Activated T-helper 2 cell treated with anti-CD3 and anti-CD28 coated beads, Interferon-gamma antibody, Interleukin-2, Interleukin-4, amounts not matched to agents 10 μg/mL and 5 μg/mL and 100 μg/mL, durations not matched to agents 14 hours and 24 hours and 36 hours (primary cell): ENCODE measurements around the gene PRPF40A. TPM values are rescaled to one million over a fixed set of nuclear protein-coding genes. Genes with fewer than 3 reads are reported as not detected.
"Not testable (repeated sequence)": the region's sequence is repeated elsewhere in the genome, so short reads cannot be mapped to it uniquely, and the experiment has no call there.

Source experiments
- DNase-seq: peaks from one replicate; pipeline ENCODE4 v3.0.0; 2021; ENCODE audit warnings: low spot score
- H3K27ac Mint-ChIP-seq: one replicate; pipeline ENCODE4 v1.8.0; 2021; ENCODE audit warnings: mixed read lengths
- H3K27me3 Mint-ChIP-seq: one replicate; pipeline ENCODE4 v1.8.0; 2021; ENCODE audit warnings: low read depth, mixed read lengths
- H3K36me3 Mint-ChIP-seq: one replicate; pipeline ENCODE4 v1.8.0; 2021; ENCODE audit warnings: low read depth, mixed read lengths
- H3K4me1 Mint-ChIP-seq: one replicate; pipeline ENCODE4 v1.8.0; 2021; ENCODE audit warnings: low read depth, mixed read lengths
- H3K4me3 Mint-ChIP-seq: one replicate; pipeline ENCODE4 v1.8.0; 2021; ENCODE audit warnings: low read depth, mild to moderate bottlenecking, moderate library complexity, mixed read lengths
- H3K9me3 Mint-ChIP-seq: one replicate; pipeline ENCODE4 v1.8.0; 2021; ENCODE audit warnings: mixed read lengths
- intact Hi-C: fragments of 100-400 bp; cut with micrococcal nuclease; formaldehyde crosslinking; loops from one replicate; pipeline ENCODE4 v1.15.1; 2023
- total RNA-seq: library from RNA; stranded (reverse); gene quantifications from 2 replicates; pipeline ENCODE4 v1.2.3, GENCODE V29; 2022

The PRPF40A gene
- total RNA-seq, 1 donor from 2014 or later = 144 TPM

DNA sequence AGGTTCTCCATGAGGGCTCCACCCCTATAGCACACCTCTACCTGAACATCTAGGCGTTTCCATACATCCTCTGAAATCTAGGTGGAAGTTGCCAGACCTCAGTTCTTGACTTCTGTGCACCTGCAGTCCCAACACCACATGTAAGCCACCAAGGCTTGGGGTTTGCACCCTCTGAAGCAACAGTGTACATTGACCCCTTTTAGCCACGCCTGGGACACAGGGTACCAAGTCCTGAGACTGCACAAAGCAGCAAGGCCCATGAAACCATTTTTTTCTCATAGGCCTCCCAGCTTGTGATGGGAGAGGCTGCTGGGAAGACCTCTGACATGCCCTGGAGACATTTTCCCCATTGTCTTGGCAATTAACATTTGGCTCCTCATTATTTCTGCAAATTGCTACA is 21.2 kb upstream of the PRPF40A start:
- Mint-ChIP-seq H3K4me3 (no peak overlapping the region), H3K27me3 (no peaks in the 10 kb centered on the region), H3K4me1 (peaks cover 1% of the 10 kb centered on the region), H3K36me3 (peaks cover 49% of the 10 kb centered on the region), H3K27ac (no peak overlapping the region), H3K9me3 (no peaks in the 10 kb centered on the region)
- intact Hi-C loops = no loop called here
- no peak for DNase-seq

DNA sequence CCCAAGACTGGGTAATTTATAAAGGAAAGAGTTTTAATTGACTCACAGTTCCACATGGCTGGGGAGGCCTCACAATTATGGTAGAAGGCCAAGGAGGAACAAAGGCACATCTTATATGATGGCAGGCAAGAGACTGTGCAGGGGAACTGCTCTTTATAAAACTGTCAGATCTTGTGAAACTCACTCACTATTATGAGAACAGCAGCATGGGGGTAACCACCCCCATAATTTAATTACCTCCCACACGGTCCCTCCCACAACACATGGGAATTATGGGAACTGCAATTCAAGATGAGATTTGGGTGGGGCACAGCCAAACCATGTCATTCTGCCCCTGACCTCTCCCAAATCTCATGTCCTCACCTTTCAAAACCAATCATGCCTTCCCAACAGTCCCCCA is 20.2 kb upstream of the PRPF40A start:
- H3K4me1 Mint-ChIP-seq, DNase-seq, H3K27ac Mint-ChIP-seq, intact Hi-C loops, H3K27me3 Mint-ChIP-seq, H3K4me3 Mint-ChIP-seq, H3K9me3 Mint-ChIP-seq: not testable (repeated sequence)
- peaks cover 49% of the 10 kb centered on the region for H3K36me3 Mint-ChIP-seq

DNA sequence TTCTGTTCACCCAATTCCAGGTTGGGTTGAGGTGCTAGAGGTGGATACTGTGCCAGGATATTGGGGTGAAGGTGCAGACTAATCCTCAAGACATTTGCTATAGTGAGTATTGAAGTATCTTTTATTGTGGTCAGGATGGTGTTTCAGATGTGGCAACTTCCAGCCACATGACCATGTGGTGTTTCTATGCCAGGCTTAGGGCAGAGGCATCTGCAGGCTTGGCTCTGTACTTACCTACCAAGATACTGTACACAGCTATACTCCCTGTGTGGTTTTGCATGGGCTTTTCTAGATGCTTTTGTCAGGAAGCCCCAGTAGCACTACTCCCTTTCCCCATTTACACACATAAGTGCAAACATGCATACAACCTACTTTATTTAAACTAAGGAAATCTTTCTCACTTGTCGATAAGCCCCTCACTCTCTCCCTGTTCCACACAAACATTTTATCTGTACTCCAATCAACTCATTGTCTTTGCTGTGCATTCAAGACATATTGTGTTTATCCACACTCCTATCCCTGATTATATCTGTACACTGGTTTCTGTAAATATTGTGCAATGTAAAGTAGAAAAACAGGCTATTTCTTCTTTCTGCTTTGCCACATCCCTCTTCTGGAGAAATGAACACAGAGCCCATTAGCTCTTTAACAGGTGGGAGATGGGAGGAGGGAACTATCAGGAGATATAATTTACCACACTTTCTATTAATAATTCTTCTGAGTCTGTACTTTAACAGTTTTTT is 13.5 kb upstream of the PRPF40A start:
- peaks cover 17% of the 10 kb centered on the region for H3K36me3 Mint-ChIP-seq
- no peaks in the 10 kb centered on the region for H3K9me3 Mint-ChIP-seq
- no peaks in the 10 kb centered on the region for H3K27me3 Mint-ChIP-seq
- H3K27ac Mint-ChIP-seq = no peak overlapping the region
- intact Hi-C loops = no loop called here
- no peak overlapping the region for H3K4me3 Mint-ChIP-seq
- peaks cover 25% of the 10 kb centered on the region for H3K4me1 Mint-ChIP-seq
- DNase-seq = peak; percentile 30

DNA sequence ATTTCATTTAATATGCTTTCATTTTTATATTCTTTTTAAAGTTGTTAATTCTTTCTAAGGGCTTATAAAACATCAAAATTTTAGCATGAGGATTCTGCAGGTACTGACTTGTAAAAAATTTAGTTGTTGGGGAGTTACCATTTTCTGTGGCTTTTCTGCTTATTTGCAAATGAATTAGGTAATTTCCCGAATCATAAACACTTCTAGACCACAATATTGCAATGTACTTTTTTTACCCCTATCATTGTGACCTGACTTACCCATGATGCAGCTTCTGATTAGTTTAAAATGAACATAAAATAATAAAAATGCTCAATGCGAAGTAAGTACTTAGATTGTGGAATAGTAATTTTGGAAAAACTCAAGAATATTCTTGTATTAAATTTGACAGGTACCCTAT is 12.6 kb upstream of the PRPF40A start:
- H3K36me3 Mint-ChIP-seq = peaks cover 12% of the 10 kb centered on the region
- DNase-seq = no peak
- H3K4me3 Mint-ChIP-seq = no peak overlapping the region
- H3K27ac Mint-ChIP-seq = no peak overlapping the region
- no peaks in the 10 kb centered on the region for H3K9me3 Mint-ChIP-seq
- peaks cover 25% of the 10 kb centered on the region for H3K4me1 Mint-ChIP-seq
- no peaks in the 10 kb centered on the region for H3K27me3 Mint-ChIP-seq
- intact Hi-C loops = no loop called here

DNA sequence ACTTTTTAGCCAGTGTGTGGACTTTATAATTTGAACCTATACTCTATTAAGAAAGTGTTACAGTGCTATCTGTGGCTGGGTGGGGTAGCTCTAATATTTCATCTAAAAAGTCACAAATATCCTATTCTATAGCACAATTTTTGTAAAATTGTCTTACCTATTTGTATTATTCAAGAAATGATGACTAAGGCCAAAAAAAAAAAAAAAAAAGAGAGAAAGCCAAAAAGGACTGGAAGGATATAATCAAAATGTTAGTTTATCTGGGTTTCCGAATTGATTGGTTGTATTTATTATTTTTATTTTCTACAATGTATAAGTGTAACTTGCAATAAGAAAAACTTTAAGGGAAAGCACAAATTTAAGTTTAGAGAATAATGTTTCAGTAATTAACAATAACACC is 6.7 kb upstream of the PRPF40A start:
- intact Hi-C loops = no loop called here
- H3K4me3 Mint-ChIP-seq = no peak overlapping the region
- DNase-seq = no peak

DNA sequence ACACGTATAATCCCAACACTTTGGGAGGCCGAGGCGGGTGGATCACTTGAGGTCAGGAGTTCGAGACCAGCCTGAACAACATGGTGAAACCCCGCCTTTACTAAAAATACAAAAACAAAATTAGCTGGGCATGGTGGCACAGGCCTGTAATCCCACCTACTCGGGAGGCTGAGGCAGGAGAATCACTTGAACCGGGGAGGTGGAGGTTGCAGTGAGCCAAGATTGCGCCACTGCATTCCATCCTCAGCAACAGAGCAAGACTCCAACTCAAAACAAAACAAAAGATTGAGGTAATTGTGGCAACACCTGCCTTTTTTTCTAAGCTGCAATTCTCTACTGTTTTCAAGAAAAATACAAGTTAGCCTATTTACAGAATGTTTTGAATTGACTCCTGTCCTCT is 5.4 kb upstream of the PRPF40A start:
- H3K9me3 Mint-ChIP-seq, H3K27ac Mint-ChIP-seq, intact Hi-C loops, H3K27me3 Mint-ChIP-seq, DNase-seq, H3K4me3 Mint-ChIP-seq: not testable (repeated sequence)
- peaks cover 38% of the 10 kb centered on the region for H3K4me1 Mint-ChIP-seq
- H3K36me3 Mint-ChIP-seq = peaks cover 36% of the 10 kb centered on the region

More for the DNA sequence above, 6.7 kb upstream of the PRPF40A start:
- Mint-ChIP-seq H3K27ac (no peak overlapping the region), H3K27me3 (no peaks in the 10 kb centered on the region), H3K4me1 (peaks cover 42% of the 10 kb centered on the region), H3K36me3 (peaks cover 41% of the 10 kb centered on the region), H3K9me3 (no peaks in the 10 kb centered on the region)

DNA sequence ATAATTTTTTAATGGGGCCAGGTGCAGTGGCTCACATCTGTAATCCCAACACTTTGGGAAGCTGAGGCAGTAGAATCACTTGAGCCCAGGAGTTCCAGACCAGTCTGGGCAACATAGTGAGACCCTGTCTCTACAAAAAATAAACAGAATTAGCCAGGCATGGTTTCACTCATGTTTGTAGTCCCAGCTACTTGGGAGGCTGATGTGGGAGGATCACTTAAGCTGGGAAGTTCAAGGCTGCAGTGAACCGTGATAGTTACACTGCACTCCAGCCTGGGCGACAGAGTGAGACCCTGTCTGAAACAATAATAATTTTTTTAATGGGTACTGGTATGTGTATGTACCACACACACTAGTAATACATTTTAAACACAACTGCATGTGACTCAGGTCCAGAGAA is 3.5 kb upstream of the PRPF40A start:
- no peaks in the 10 kb centered on the region for H3K9me3 Mint-ChIP-seq
- peaks cover 51% of the 10 kb centered on the region for H3K36me3 Mint-ChIP-seq
- peak overlapping the region; percentile 98 for H3K4me3 Mint-ChIP-seq
- peaks cover 41% of the 10 kb centered on the region for H3K4me1 Mint-ChIP-seq
- intact Hi-C loops = no loop called here
- no peaks in the 10 kb centered on the region for H3K27me3 Mint-ChIP-seq
- H3K27ac Mint-ChIP-seq = no peak overlapping the region
- no peak for DNase-seq

DNA sequence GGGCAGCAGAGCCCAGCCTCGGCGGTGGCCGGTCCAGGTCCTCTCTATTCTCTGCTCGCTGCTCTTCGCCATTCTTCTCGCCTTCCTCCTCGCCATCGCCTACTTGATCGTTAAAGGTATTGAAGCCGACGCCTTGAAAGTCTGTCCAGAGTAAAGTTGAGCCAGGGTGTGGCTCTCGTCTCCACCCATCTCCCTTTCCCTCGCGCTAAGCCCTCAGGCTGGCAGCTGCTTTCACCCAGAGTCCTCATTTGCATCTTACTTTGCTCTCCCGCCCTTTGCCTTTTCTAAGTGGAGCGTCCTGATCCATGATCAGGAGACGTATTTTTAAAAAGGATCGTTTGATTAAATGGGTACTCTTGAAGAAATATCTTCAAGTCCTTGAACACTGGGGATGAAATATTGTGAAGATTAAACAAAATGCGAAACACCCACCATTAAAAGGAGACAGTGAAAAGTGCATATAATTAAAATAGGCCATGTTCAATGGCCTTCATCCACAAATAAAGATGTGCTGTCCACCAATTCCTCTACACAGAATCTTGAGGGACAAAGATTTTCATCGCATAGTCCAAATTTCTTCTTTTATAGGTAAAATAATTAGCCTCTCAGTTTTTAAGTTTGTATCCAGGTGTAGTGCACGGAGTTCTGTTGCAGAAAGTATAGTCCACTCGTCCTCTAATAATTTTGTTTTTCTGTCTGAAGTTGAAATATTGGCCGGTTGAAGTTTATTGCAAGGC is 1.8 kb upstream of the PRPF40A start:
- intact Hi-C loops = loop anchor here (1.0 to 5.0 kb wide), 3 partner anchors 42 to 892 kb away; partner anchors contain the start of genes ARL5A and FMNL2
- Mint-ChIP-seq H3K36me3 (peaks cover 65% of the 10 kb centered on the region), H3K4me3 (peak overlapping the region; percentile 98), H3K27ac (peak overlapping the region; percentile 98), H3K9me3 (no peaks in the 10 kb centered on the region), H3K4me1 (peaks cover 49% of the 10 kb centered on the region), H3K27me3 (no peaks in the 10 kb centered on the region)
- no peak for DNase-seq

DNA sequence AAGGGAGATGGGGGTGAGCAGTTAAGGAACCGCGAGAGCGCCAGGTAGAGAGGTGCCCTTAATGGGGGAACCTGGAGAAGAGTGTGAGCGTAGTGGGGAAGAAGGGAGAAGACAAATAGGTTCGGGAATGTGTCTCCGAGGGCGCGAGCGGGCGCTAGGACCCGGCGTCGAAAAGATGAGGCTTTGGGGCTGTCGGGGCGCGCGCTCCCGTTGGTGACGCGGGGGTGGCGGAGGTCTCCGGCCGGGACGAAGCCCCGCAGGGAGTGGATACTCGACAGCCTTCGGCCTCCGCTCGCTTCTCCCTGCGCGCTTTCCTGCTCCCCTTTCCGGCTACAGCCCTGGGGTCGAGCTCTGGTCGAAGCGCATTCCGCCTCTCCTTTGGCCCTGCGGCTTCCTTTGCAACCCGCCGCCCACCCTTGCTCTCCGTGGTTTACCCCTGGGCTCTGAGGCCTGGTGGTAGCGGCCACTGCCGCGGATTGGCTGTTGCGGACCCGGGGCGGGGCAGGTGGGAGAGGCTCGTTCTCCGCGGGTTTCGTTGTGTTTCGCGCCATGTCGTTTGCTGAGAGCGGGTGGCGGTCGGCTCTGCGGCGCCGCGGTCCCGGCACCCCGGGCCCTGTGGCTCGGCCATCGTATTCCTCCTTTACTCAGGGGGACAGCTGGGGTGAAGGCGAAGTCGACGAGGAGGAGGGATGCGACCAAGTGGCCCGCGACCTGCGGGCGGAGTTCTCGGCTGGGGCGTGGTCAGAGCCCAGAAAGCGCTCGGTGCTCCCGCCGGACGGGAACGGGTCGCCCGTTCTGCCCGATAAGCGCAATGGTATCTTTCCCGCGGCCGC is 1.0 kb upstream of the PRPF40A start, which contains the start of gene ARL6IP6:
ARL6IP6 (plus strand) TSS at position 545 of the 833 bp plus-strand sequence; CDS start at position 550, 5 bp downstream.
- peaks cover 48% of the 10 kb centered on the region for H3K4me1 Mint-ChIP-seq
- peaks cover 66% of the 10 kb centered on the region for H3K36me3 Mint-ChIP-seq
- peak within 1 kb of the TSS; percentile 98 for H3K27ac Mint-ChIP-seq
- DNase-seq = peak; percentile 94
- H3K4me3 Mint-ChIP-seq = peak within 1 kb of the TSS; percentile 98
- intact Hi-C loops = loop anchor here (1.0 to 5.0 kb wide), 3 partner anchors 41 to 891 kb away; partner anchors contain the start of genes ARL5A and FMNL2
- no peaks in the 10 kb centered on the region for H3K9me3 Mint-ChIP-seq
- no peaks in the 10 kb centered on the region for H3K27me3 Mint-ChIP-seq

DNA sequence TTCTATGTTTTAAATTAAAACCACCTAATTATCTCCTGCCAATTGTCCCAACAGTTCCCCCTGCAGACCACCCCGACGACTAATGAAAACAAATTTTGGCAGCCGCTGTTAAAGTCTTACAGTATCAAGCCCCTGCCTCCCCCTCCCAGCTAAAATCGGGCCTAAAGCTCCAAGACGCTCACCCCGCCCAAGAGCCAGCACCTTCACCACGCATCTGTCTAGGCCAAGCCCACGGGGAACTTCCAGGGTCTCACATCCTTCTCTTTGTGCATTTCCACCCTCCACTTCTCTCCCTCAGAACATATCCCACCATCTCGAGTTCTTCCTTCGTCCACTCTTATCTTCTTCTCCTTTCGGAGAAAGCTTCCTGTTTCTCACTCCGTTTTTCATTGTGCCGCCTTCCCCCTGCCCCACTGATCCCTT is 445 bp downstream of the PRPF40A start:
- H3K9me3 Mint-ChIP-seq = no peaks in the 10 kb centered on the region
- peaks cover 47% of the 10 kb centered on the region for H3K4me1 Mint-ChIP-seq
- H3K27ac Mint-ChIP-seq = peak overlapping the region; percentile 98
- DNase-seq = no peak
- peak overlapping the region; percentile 98 for H3K4me3 Mint-ChIP-seq
- no peaks in the 10 kb centered on the region for H3K27me3 Mint-ChIP-seq
- H3K36me3 Mint-ChIP-seq = peaks cover 62% of the 10 kb centered on the region
- intact Hi-C loops = loop anchor here (1.0 to 5.0 kb wide), 5 partner anchors 23 to 890 kb away; partner anchors contain the start of genes ARL5A and STAM2

DNA sequence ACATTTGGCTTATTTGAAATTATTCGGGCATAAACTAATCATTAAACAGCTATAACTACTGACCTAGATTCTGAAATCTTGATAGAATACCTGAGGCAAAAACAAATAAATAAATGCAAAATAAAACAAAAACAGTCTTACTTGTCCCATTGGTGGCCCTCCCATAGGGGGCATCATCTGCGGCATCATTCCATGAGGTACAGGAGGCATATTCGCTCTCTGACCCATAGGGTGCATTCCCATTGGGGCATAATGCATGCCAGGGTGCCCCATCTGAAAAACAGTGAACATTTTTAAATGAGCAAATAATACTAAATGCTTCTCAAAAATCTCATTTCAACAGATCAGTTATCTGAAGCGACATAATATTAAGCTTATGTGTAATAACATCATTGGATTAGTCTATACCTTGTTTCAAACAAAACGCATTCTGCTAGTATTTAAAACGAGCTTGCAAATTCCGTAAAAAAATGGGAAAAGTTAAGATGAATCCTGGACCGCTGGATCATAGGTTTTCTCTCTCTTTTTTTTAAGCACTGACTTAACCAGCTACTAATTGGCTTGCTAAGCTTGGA is 1.3 kb downstream of the PRPF40A start:
- Mint-ChIP-seq H3K36me3 (peaks cover 61% of the 10 kb centered on the region), H3K27me3 (no peaks in the 10 kb centered on the region), H3K4me1 (peaks cover 43% of the 10 kb centered on the region), H3K4me3 (peak overlapping the region; percentile 98), H3K9me3 (no peaks in the 10 kb centered on the region), H3K27ac (peak overlapping the region; percentile 98)
- DNase-seq = no peak
- intact Hi-C loops = loop anchor here (2.0 to 5.0 kb wide), 4 partner anchors 39 to 889 kb away; partner anchors contain the start of genes ARL5A and STAM2

DNA sequence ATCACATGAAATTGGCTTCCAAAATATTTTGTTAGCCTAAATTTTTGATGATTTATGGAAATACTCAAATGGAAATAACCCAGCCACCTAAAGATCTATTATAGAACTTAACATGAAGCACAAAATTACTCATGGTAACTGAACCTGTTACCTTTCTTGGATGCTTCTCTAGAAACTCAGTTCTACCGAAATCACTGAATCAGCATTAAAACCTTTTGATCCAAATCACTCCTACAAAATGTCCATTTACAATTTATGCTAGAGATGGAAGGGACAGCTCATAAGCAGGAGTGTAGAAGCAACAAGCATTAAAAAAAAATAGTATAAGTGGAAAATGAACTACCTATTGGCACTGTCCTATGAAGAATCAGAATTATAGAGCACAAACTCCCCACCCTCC is 2.1 kb downstream of the PRPF40A start:
- no peaks in the 10 kb centered on the region for H3K27me3 Mint-ChIP-seq
- peaks cover 36% of the 10 kb centered on the region for H3K4me1 Mint-ChIP-seq
- peak overlapping the region; percentile 69 for H3K4me3 Mint-ChIP-seq
- intact Hi-C loops = loop anchor here (5.0 kb wide), 2 partner anchors 38 to 888 kb away; partner anchors contain the start of gene ARL5A
- DNase-seq = no peak
- H3K9me3 Mint-ChIP-seq = no peaks in the 10 kb centered on the region
- peak overlapping the region; percentile 59 for H3K27ac Mint-ChIP-seq
- H3K36me3 Mint-ChIP-seq = peaks cover 64% of the 10 kb centered on the region
